Measurements from ENCODE around the gene TMEM267.

Gene TMEM267

DNA sequence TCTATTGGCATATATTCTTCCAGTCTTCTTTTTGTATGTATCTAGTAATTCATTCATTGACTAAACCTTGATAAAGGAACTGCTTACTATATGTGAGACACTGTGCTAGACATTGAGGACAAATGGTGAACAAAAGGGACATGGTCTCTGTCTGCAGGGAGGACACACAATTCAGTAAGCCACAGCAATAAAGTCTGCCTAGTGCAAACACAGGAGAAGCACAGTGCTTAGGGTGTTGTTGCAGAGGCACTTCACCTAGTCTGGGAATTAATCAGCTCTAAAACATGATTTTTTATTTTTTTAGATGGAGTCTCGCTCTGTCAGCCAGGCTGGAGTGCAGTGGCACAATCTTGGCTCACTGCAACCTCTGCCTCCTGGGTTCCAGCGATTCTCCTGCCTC, 65.1 kb downstream of the TMEM267 start:
- Histone ChIP-seq H3K4me3 (replicated peaks; ENCODE audit: low read depth, low read length) (no peak overlapping the region), H3K27me3 (replicated peaks; ENCODE audit: control insufficient read depth, insufficient read depth, low read length) (no peaks in the 10 kb centered on the region), H3K36me3 (ENCODE audit: control insufficient read depth, insufficient read depth, low read length) (no peaks in the 10 kb centered on the region)
- no peak for DNase-seq (ENCODE audit: extremely low read depth, insufficient read length)
- TF ChIP-seq, protein P1, sequence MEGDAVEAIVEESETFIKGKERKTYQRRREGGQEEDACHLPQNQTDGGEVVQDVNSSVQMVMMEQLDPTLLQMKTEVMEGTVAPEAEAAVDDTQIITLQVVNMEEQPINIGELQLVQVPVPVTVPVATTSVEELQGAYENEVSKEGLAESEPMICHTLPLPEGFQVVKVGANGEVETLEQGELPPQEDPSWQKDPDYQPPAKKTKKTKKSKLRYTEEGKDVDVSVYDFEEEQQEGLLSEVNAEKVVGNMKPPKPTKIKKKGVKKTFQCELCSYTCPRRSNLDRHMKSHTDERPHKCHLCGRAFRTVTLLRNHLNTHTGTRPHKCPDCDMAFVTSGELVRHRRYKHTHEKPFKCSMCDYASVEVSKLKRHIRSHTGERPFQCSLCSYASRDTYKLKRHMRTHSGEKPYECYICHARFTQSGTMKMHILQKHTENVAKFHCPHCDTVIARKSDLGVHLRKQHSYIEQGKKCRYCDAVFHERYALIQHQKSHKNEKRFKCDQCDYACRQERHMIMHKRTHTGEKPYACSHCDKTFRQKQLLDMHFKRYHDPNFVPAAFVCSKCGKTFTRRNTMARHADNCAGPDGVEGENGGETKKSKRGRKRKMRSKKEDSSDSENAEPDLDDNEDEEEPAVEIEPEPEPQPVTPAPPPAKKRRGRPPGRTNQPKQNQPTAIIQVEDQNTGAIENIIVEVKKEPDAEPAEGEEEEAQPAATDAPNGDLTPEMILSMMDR (IDR thresholded peaks at IDR 0.05; ENCODE audit: insufficient read depth, low read length, poor library complexity, severe bottlenecking): no peak

DNA sequence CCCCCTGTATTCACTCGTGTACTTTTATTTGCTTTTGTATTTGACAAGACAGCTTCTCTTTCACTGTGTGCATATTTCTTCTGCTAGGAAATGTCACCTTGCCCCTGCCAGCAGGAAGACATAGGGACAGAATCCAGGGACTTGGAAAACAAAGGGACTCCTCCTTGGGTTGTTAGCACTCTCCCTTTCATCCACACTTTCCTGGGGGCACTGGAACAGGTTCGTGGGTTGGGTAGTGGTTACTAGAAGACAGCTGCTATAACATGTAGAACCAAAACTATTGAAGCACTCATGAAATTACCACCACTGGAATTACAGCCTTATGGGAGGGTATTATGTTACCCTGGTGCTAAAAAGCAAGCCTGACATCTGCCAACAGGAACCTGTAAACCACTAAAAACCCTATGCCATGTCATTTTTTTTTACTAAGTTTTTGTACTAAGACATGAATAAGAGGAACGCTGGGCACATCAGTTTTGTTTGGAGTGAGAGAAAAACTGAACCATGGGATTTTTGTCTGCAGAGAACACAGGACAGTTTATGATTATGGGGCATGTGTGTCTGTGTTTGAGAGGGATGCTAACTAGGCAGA, 66.8 kb downstream of the TMEM267 start:
- TF ChIP-seq, protein P1 (IDR thresholded peaks at IDR 0.05; ENCODE audit: insufficient read depth, low read length, poor library complexity, severe bottlenecking): no peak
- no peak overlapping the region for H3K4me3 ChIP-seq (replicated peaks; ENCODE audit: low read depth, low read length)
- H3K27me3 ChIP-seq (replicated peaks; ENCODE audit: control insufficient read depth, insufficient read depth, low read length): no peaks in the 10 kb centered on the region
- no peaks in the 10 kb centered on the region for H3K36me3 ChIP-seq (ENCODE audit: control insufficient read depth, insufficient read depth, low read length)
- DNase-seq (ENCODE audit: extremely low read depth, insufficient read length): no peak

DNA sequence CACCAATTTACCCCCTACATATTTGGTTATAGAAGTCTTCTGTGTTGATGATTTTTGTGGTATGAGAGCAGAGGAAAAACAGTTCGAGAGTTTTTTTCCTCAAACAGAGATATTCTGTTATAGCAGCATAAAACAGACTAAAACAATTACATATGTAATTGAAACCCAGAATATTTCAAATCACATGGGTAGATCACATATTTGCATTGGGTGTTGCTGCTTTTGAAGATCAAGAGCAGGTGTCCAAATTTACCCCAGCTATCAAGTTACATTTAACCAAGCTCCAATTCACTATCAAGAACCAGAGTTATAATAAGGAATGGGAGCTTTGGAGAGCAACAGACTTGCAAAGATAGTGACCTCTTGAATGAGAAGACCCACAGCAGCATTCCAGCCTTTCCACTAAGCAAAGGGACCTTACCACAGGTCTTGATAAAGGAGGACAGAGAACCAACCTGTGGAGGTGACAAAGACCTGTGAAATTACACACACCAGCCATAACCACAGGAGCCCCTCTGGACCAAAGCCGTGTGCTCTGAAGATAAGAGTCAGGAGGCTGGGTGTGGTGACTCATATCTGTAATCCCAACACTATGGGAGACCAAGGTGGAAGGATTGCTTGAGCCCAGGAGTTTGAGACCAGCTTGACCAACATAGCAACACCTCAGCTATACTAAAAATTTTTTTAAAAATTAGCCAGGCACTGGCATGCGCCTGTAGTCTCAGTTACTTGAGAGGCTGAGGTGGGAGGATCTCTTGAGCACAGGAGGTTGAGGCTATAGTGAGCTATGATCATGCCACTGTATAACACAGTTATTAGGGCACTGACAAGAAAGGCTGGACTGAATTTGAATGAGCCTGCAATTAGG, 67.5 kb downstream of the TMEM267 start:
- DNase-seq (ENCODE audit: extremely low read depth, insufficient read length): no peak
- Histone ChIP-seq H3K27me3 (replicated peaks; ENCODE audit: control insufficient read depth, insufficient read depth, low read length) (no peaks in the 10 kb centered on the region), H3K36me3 (ENCODE audit: control insufficient read depth, insufficient read depth, low read length) (no peaks in the 10 kb centered on the region), H3K4me3 (replicated peaks; ENCODE audit: low read depth, low read length) (no peak overlapping the region)
- TF ChIP-seq, protein P1 (IDR thresholded peaks at IDR 0.05; ENCODE audit: insufficient read depth, low read length, poor library complexity, severe bottlenecking): no peak

DNA sequence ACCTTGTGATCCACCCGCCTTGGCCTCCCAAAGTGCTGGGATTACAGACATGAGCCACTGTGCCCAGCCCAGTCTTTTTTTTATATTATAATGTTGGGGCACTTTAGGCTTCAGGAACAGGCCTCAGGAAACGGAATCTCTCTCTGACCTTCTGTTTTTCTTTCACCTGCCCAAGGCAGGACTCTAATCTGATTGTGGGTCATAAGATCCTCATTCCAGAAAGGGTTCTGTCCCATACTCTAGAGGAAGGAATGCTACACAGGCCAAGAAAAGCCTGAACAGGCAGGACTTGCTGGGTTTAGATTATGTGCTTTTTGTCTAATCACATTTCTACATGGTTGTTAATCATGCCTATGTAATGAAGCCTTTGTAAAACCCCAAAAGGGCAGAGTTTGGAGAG, 69.7 kb downstream of the TMEM267 start:
- Histone ChIP-seq H3K36me3 (ENCODE audit: control insufficient read depth, insufficient read depth, low read length) (no peaks in the 10 kb centered on the region), H3K4me3 (replicated peaks; ENCODE audit: low read depth, low read length) (no peak overlapping the region), H3K27me3 (replicated peaks; ENCODE audit: control insufficient read depth, insufficient read depth, low read length) (no peaks in the 10 kb centered on the region)
- TF ChIP-seq, protein P1 (IDR thresholded peaks at IDR 0.05; ENCODE audit: insufficient read depth, low read length, poor library complexity, severe bottlenecking): no peak
- DNase-seq (ENCODE audit: extremely low read depth, insufficient read length): no peak

DNA sequence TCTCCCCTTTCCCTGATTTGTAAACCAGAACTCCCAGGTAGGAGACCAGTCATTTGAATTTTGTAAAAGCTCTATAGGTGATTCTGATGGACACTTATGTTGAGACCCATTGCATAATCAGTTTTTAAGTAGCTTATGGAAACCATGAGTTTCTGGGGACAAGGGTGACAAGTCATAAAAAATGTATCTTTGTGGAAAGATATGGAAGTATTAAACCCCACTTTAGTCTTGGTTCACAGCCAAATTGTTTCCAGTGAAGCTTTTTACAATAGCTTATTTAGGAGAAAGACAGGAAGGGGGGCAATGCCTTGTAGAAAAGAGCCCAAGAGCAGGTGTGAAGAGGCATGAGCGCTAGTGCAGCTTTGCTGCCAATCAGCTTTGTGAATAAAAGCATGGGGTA, 71.0 kb downstream of the TMEM267 start:
- no peak for DNase-seq (ENCODE audit: extremely low read depth, insufficient read length)
- TF ChIP-seq, protein P1 (IDR thresholded peaks at IDR 0.05; ENCODE audit: insufficient read depth, low read length, poor library complexity, severe bottlenecking): no peak
- Histone ChIP-seq H3K36me3 (ENCODE audit: control insufficient read depth, insufficient read depth, low read length) (no peaks in the 10 kb centered on the region), H3K27me3 (replicated peaks; ENCODE audit: control insufficient read depth, insufficient read depth, low read length) (no peaks in the 10 kb centered on the region), H3K4me3 (replicated peaks; ENCODE audit: low read depth, low read length) (no peak overlapping the region)
